ENCODE data around the gene AGPAT3.
"Not testable (repeated sequence)": the region's sequence is repeated elsewhere in the genome, so short reads cannot be mapped to it uniquely, and the experiment has no call there.

Gene AGPAT3

GRCh38 chr21:43884012-43884860 lies 19.2 kb downstream of the AGPAT3 start:
- DNase-seq = no peak

- no peak for DNase-seq
Measured at GRCh38 chr21:43884861-43885417, 19.9 kb downstream of the AGPAT3 start.

DNA sequence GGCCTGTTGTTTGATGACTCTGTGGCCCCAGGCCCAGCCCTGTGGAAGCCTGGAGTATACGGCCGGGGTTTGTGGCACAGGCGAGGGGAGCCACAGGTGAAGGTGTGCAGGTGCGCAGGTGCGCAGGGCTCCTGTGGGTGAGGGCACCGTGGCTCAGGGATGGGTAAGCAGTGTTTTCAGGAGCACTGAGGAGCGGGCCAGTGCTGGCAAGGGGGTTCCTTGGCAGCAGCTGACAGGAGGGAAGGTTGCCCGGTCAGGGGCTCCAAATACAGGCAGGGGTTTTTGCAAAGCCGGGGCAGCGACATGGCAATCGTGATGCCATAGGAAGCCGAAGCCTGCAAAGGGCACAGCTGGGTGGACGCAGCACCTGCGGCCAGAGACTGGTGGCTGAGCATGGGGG lies 20.7 kb downstream of the AGPAT3 start:
- DNase-seq = no peak

- DNase-seq = no peak
Measured at GRCh38 chr21:43886565-43886964, 21.5 kb downstream of the AGPAT3 start.

DNA sequence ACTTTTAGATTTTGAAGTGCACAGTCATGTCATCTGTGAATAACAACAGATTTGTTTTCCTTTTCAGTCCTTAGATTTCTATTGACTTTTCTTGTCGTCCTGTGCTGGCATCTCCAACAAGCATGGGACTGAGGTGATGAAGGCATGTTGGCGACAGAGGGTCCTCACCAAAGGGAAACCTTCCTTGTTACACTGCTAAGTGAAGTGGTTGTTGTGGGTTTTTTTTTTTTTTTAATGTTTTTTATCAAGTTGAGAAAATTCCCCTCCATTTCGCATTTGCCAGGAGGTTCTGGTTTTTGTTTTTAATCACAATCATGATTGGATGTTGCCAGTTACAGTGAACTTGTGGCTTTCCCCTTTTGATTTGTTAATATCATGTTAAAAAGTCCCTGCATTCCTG lies 24.0 kb downstream of the AGPAT3 start:
- DNase-seq = no peak

DNA sequence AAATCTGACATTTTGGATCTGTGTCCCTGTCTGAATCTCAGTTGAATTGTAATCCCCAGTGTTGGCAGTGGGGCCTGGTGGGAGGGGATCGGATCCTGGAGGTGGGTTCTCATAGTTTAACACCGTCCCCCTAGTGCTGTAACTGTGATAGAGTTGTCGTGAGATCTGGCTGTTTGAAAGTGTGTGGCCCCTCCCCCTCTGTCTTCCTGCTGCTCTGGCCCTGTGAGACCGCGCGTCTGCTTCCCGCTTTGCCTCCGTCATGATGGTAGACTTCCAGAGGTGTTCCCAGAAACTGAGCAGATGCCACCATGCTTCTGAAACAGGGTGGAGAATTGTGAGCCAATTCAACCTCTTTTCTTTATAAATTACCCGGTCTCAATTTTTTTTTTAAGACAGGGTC lies 25.0 kb downstream of the AGPAT3 start:
- DNase-seq = no peak

- no peak for DNase-seq
Measured at GRCh38 chr21:43892334-43892733, 27.3 kb downstream of the AGPAT3 start.

DNA sequence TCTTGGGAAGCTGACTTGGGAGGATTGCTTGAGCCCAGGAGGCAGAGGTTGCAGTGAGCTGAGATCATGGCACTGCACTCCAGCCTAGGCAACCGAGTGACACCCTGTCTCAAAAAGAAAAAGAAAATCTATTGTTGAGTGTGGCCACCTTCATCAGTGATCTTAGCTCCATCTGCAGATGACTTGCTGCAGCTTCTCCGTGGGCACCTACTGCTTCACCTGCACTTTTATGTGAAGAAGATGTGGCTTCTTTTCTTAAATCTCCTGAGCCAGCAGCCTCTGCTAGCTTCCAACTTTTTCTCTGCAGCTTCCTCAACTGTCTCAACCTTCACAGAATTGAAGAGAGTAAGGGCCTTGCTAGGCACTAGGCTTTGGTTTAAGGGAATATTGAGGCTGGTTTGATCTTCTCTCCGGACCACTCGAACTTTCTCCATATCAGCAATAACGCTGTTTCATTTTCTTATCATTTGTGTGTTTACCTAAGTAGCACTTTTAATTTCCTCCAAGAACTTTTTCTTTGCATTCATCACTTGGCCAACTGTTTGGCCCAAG lies 28.0 kb downstream of the AGPAT3 start:
- no peak for DNase-seq

GRCh38 chr21:43893536-43894205 lies 28.6 kb downstream of the AGPAT3 start:
- peak in 1 of 5 donors; percentile 69 for DNase-seq

GRCh38 chr21:43894206-43894577 lies 29.2 kb downstream of the AGPAT3 start:
- DNase-seq = no peak

GRCh38 chr21:43895196-43895595 lies 30.2 kb downstream of the AGPAT3 start:
- DNase-seq = no peak

GRCh38 chr21:43896696-43897299 lies 31.8 kb downstream of the AGPAT3 start:
- DNase-seq = not testable (repeated sequence)

DNA sequence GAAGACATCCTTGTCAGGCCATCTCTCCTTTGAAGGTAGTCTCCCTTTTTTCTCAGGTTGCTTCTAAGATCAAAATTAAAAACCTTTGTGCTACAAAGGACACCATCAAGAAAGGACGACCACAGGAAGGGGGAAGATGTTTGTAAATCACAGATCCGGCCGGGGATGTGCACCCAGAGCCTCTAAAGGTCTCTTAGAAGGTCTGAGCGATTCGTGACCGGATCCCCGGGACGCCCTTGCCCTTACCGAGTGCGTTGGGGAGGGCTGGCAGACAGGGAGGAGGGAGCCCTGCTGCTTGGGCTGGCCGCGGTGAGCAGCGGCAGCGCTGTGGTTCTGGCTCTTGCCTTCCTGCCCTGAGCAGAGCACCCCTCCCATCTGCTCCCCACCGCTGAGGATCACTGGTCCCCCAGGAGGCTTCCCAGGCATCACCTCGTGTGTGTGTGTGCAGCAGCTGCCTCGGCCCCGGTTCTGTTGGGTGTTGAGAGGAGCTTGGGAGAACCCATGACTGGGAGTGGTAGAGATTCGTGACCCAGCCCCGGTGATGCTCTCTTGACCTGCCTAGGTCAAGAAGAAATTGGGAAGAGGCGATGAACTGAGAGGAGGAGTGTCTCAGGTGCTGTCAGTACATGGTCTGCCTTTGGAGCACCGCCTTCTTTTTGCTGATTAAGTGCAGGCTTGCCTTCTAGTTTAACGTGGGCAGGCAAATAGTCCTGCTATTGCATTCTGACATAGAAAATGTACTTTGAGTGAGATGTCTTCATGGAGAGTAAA lies 34.5 kb downstream of the AGPAT3 start:
- no peak for DNase-seq

DNA sequence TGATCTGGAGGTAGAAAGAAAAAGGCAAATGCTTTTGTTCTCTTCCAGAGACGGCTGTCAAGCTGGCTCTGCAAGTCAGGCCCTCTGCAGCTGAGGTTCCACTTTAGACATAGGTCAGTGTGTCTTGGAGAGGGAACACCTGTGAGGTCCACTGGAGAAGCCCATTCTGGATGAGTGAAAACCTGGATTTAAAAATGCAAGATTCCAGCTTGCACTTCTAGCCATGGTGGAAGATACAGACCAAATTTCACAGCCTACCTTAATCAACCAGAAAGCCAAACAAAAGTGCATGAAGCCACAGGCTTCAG lies 35.0 kb downstream of the AGPAT3 start:
- no peak for DNase-seq

- no peak for DNase-seq
Measured at GRCh38 chr21:43900690-43901089, 35.7 kb downstream of the AGPAT3 start.

- DNase-seq = no peak
Measured at GRCh38 chr21:43902441-43902840, 37.4 kb downstream of the AGPAT3 start.

DNA sequence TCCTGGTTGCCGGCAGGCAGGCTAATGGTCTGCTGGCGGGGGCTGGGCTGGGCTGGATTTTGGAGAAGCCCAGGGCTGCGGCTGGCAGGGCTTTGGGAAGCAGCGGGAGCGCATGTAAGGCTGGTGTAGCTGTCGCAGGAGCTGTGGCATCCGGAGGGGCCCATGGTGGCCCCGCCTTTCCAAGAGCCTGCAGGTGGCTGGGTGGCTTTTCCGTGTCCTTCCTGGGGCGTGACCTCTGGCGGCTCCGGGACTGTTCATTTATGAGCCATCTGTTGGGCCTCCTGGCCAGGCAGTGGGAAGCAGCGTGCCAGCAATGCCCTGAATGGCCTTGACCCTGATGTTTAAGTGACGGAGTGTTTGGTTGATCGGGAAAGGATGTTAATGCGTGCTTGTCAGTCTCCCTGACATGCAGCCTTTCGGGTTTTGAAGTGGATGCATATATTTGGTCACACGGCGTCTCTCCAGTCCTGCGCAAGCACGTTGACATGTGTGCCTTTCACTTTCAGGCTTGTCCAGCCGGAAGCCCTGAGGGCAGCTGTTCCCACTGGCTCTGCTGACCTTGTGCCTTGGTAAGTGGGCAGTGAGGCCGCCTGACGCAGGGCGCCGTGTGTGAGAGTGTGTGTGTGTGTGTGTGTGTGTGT lies 38.5 kb downstream of the AGPAT3 start:
- no peak for DNase-seq

DNA sequence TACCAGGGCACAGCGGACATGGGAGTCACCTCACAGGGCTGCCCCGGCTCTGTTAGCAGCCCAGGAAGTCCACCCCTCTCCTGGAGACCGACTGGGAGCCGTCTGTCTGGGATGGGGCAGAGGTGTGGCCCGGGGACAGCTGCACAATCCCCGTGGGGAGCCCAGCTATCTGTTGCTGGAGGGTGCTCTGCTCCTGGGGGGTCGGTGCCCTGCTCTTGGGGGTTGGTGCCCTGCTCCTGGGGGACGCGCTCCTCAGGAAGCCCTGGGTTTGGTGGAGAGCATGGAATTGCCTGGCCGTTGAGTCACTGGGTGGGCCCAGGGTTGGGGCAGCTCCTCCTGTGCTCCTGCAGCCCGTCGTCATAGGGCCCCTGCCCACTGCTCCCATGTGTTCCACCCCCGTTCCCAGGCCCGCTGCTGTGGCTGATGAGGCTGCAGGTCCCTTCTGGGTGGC lies 39.3 kb downstream of the AGPAT3 start:
- DNase-seq = no peak

GRCh38 chr21:43905726-43906455 lies 40.9 kb downstream of the AGPAT3 start:
- DNase-seq = no peak

DNA sequence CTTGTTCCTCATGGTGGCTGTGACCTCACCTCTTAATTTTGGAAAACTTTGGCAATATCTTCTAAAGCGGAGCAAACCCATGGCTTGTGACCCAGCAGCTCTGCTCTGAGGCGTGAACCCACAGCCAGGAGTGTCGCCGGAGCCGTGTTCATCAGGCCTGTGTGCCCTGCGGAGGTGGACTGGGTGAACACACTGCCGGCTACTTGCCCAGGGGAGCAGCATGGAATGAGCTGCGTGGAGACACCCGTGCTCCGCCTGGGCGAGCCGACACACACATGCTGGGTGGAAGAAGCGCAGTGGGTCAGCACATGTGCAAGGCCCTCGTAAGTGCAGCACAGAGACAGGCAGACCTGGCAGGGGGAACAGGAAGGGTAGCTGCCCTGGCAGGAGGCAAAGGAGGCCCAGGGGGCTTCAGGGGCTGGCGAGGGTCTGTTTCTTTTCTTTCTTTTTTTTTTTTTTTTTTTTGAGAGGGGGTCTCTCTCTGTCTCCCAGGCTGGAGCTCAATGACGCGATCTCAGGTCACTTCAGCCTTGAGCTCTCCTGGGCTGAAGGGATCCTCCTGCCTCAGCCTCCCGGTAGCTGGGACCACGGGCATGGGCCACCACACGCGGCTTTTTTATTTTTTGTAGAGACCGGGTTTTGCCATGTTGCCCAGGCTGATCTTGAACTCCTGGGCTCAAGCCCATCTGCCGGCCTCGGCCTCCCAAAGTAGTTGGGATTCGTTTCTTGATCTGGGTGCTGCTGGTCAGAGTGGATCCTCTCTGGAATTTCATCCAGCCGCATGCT lies 41.8 kb downstream of the AGPAT3 start:
- DNase-seq = no peak

- no peak for DNase-seq
Measured at GRCh38 chr21:43907751-43908150, 42.7 kb downstream of the AGPAT3 start.
